Activated CD8-positive, alpha-beta memory T cell treated with anti-CD3 and anti-CD28 coated beads, Interleukin-2, amount 50 U/mL, for 1 hour (primary cell): ENCODE measurements around the gene WWC1.
"Not testable (repeated sequence)": the region's sequence is repeated elsewhere in the genome, so short reads cannot be mapped to it uniquely, and the experiment has no call there.

Experiments used
- DNase-seq: peaks from one replicate; pipeline ENCODE4 v3.0.0-alpha.2; 2020; ENCODE audit errors: extremely low read depth

WWC1 gene

DNA sequence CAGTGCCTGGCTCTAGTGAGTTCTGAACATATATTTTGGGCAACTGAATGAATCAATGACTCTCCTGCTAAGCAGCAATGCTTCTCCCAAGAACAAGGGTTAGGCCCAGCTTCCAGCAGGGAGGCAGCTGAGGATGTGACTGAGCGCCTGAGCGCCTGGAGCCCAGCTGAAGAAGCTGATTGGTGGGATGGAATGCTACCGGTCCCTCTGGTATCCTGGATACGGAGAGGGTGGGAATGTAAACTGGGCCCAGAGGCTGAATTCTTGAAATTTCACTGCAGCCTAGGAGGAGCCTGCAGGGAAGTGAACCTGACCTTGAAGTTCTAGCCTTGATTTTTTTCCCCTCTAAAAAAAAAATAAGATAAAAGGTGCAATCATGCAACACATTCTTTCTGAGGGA, 43.2 kb downstream of the WWC1 start:
- DNase-seq = no peak

DNA sequence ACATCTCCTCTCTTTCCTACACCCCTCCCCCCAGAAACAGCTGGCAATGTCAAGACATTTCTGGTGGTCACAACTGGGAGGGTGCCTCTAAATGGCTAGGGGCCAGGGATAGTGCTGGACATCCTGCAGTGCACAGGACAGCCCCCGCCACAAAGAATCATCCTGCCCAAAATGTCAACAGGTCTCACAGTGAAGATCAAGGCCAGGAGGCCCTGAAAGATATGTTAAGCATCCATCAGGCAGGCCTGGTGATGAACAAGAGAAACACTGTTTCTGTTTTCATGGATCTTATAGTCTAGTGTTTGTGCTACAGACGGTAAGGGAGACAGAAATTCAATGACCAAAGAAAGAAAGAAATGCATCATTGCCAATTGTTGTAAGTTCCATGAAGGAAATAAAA, 45.9 kb downstream of the WWC1 start:
- no peak for DNase-seq

DNA sequence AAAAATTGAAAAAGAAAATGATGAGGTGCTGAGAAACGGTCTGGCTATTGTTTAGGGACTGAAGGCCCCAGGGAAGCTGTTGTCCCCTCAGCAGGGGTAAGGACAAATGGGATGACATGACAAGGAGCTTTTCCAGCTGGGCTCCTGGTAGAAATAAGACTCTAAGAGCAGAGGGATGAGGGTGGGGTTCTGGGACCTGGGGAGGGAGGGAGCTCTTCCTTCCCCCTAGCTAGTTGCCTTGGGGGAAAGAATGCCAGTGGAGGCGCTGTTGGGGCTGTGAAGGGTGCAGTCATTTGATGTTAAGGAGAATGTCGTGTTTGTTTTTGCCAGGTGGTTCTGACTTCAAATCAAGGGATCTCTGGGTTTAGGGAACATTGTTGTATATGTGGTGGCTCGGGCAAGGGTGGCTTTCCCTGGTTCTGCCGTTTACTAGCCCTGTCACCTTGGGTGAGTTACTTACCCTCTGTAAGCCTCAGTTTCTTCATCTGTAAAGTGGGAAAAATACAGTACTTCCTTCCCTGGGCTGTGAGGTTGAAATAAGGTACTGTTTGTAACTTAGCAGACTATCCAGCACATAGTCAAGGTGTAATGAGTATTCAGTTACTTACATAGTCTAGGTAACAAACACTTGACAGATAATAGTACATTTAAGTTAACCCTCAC, 47.8 kb downstream of the WWC1 start:
- DNase-seq = no peak

DNA sequence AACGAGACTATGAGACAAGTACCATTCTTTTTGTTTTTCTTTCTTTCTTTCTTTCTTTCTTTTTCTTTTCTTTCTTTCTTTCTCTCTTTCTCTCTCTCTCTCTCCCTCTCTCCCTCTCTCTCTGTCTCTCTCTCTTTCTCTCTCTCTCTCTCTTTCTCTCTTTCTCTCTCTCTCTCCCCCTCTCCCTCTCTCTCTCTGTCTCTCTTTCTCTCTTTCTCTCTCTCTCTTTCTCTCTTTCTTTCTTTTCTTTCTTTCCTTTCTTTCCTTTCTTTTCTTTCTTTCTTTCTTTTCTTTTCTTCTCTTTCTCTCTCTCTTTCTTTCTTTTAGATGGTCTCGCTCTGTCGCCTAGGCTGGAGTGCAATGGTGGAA, 48.3 kb downstream of the WWC1 start:
- not testable (repeated sequence) for DNase-seq

DNA sequence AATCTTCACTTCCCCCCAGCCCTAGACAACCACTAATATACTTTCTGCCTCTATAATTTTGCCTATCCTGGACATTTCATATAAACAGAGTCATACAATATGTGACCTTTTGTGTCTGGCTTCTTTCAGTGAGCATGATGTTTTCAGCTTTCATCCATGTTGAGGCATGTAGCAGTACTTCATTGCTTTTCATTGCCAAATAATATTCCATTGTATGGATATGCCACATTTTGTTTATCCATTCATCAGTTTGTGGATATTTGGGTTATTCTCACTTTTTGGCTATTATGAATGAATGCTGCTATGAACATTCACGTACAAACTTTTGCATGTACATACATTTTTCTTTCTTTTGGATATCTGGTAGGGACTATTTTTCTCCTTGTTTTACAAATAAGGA, 49.0 kb downstream of the WWC1 start:
- DNase-seq = no peak

DNA sequence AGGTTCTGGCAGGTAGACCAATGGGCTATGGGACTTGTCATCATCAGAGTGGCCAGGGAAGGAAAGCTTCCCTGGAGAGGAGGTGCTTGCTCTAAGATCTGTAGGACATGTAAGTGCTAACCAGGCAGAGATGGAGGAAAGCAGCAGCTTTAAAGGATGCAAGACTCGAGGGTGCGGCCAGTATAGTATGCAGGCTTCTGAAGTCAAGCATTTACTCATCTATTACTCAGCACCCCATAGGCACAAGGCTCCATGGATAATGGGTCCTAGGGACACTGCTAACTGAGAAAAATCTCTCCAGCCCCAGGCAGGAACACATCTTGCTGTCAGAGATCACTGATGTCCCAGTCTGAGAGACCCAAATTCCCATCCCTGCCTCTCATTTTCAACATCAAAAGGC, 49.7 kb downstream of the WWC1 start:
- no peak for DNase-seq

DNA sequence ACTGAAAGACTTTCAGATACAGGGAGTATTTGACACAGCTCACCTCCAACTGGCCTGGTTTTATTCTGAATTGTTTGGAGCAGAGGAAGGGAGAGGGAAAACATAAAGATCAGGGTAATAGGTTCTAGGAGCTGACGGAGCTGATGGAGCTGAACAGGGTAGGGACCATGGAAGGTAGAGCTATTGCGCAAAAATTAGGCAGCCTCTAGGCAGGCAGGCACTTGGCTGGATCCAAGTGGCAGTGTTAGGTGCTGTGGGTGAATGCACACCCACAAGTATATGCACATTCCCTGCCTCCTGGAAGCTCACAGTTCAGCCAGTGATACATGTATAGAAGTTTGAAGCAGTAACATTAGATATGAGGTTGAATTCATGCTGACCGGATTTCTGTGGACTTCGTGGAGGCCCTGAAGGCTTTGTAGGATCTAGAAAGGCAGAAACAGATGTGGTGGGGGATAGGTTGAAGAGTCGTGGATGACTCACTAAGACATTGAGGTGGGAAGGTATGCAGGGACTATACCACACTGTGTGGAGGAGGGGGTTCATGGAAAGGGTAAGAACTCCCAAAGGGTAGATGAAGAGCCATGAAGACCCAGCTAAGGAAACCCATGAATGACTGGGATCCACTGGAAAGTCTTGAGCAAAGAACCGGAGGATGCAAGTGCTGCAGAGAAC, 50.8 kb downstream of the WWC1 start:
- no peak for DNase-seq

DNA sequence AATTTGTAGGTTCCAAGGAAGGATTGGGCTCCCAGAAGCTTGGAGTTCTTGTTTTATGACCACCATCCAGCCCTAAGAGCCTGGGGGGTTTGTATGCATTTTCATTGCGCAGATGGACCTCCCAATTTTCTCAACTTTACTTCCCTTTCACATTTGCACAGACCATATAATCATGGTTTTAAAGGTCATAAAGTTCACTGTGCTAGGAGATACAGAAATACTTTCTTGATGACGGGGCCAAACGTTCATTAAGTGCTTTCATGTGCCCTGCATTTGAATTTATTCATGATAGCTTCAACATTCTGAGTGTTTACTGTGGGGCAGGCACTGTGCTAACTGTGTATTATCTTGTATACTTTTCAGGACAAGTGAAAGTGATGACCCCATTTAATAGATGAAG, 51.5 kb downstream of the WWC1 start:
- DNase-seq = no peak

DNA sequence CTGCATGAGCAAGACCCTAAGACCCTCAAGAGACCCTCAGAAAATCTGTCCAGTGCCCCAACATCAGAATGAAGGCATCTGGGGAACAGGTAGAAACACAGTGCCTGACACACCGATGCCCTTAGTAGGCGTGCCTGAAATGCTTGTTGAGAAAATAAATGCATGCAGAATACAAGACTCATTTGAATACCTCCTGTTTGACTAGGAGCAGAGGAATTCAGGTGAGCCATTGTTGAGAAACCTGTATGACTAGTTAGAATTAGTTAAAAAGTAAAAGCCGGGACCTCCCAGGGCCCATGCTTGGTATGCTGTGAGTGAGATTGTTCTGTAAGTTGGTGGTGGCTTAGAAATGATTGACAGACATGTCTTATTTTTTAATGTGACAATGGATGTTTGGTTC, 55.0 kb downstream of the WWC1 start:
- no peak for DNase-seq

DNA sequence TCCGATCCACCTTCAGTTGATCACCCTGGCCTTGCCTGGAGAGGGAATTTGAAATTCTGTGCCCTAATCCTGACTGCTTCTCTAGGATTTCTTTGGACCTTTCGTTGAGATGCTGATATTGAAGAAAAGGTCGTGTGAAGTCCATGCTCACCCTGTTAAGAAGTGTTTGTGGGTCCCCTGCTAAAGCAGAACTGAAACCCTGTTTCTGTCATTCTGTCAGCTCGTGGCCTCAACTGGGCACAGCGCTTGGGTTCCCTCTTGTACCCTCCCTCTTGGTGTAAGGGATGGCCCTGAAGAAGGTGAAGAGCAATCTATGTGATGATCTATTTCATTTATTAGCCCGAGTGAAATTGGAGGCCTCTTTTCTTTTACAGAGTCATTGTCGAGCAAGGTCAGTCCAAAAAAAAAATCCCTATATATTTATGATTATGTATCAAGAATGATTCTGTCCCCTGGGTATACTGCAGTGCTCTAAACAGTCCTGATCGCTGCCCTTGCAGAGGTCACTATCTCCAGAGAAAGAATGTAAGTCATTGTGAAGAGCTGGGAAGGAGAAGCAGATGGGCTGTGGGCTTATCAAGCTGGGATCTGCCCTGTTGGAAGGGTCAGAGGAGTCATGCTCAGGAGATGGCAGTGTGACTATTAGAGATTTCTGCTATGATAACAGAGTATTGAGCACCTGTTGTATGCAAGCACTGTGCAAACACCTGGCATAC, 56.1 kb downstream of the WWC1 start:
- no peak for DNase-seq

DNA sequence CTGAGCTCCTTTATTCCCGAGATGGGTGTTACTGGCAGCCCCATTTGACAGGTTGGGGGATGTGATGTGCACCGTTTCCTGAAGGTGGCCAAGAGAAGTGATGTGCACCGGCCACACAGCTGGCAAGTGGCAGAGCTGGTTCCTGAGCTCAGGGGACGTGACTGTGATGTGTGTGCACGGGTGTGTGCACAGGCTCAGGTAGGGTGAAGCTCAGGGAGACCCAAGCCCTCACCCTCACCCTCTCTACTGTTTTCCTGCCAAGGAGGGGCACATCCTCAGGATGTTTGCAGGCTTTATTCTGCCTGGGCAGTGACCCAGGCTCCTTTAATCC, 56.6 kb downstream of the WWC1 start:
- DNase-seq = no peak

DNA sequence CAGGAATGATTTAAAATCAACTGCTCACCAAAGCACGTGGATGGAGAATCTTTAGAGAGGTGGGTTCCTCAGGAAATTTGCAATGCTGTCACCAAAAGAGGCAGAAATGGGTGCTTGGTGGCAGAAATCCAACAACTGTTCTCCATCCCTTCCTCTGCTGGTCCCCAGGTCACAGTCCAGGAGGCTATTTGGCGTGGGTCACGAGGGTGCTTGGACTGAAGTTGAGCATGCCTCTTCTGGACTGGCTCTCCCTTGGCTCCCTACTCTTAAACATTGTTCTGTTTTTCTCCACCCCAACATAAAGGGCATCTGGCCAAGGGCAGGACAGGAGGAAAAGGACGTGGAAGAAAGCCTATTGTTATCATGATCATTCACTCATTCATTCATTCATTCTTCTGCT, 58.9 kb downstream of the WWC1 start:
- no peak for DNase-seq

DNA sequence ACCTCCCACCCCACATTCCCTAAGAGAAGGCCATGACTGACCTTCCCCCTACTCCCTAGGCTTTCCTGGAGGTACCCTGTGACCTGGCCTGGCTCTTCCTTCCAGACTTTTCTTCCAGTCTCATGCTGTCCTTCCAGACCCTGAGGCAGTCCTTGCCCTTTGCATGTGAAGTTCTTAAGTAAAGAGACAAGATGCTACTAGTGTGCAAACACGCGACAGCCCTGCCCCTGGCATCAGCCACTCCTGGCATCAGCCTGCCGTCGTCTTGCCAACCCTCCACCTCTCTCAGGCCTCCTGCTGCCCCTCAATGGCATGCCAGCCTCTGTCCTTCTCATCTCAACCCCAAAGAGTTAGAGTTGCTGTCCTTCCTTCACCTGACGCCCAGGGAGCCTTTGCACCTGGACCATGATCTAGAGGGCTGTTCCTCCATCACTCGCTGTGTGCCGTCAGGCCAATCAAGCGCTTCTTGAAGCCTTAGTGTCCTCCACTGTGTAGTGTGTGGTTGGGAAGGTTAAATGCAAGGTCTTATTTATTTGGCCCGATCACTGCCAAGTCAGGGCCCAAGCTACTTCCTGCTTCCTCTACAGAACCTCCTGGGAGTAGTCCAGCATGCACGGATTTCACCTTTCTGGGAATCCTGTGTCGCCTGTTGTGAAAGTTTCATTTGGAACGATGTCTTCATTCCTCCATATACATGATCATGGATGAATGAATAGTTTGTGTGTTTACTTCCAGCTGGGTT, 61.9 kb downstream of the WWC1 start:
- no peak for DNase-seq

DNA sequence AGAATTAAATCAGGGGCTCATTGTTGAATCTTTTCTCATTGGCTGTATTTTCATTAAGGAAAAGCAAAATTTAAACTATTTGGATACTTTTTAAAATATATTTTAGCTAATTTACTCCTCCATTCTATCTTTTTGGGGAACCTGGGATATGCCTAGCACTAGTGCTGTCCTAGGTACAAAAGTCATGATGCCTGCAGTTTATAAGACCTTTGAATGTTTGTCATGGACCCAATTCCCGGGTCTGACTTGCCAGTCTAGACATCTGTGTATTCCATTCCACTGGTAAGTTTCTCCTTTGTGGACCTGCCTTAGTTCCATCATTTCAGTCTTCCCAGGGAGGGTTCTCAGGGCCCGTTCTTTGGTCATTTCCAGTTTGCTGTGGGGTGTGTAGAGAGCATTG, 63.0 kb downstream of the WWC1 start:
- no peak for DNase-seq

DNA sequence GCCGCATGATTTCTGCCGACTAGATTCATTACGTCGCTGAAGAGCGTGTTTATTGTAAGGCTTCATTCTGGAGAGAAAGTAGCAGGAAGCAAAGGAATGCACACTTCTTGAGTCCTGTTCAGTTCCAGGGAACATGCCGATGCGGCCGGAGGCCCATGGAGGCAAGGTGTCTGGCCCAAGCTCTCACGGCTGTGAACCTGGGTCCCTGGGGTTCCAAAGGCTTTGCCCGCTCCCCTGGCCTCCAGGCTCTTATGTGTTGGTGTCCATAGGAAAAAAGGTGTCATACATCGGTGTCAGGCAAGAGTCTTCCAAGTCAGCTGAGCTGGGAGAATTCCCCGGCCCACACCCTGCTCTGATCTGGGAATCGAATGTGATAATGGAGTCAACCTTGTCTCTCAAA, 64.7 kb downstream of the WWC1 start:
- DNase-seq = no peak

DNA sequence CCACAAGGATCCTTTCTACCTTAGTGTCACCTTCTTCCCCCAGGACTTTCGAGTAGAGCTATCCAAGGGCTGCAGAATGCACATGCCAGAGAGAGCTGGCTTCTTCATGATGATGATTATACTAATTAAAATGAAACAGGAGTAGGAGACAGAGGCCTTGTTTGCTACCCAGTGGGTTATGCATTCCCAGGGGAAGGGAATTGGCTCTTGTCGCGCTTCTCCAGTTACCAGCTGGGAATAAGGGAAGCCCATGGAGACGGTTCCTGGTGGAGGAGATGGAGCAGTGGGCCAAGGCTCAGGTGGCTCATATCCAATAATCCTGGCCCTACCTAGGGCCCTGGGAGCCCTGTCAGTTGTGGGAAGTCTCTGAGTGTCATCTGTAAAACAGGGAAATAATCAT, 65.1 kb downstream of the WWC1 start:
- no peak for DNase-seq

DNA sequence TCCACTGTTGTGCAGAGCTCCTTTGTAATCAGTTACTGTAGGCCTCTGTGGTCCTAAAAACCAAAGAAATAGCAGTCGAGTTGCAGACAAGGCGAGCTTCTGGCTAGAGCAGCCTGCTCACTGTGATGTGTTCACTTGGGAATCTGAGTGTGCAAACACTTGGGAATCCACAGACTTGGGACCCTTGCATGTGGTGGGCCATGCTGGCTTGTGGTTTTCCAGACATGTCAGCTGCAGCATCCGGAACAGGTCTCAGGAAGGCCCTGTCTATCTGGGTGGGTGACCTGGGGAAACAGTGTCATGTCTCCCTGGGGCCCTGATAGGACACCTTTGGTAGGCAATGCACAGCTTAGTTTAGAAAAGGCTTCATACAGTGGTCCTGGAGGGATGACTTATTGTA, 66.4 kb downstream of the WWC1 start:
- DNase-seq = no peak

DNA sequence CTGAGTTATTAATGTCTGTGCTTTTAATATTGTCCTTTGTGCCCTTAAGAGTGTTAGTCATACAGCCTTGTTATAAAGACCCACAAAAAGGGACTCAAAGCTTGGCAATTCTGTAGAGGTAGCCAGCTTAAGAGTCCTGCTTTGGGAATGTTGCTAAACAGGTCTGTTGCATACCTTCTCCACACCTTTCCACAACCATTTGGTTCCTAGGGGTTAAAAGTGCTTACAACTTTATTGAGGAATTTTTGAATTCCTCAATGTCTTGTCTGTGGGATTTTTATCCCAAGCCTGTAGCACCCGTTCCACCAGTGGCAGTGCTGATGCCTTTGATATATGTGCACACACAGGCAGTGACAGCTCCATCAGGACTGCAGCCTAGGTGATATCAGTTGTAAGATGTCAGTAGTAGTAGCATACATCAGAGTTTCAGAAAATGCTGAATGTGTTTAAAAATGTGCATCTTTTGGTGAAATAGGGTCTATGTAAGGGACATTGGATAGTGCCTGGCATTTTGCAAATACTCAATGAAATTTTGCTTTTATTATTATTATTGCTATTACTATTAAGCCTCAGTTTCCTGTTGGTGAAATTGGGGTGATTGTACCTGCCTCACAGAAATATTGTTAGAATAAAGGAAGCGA, 68.5 kb downstream of the WWC1 start:
- no peak for DNase-seq

DNA sequence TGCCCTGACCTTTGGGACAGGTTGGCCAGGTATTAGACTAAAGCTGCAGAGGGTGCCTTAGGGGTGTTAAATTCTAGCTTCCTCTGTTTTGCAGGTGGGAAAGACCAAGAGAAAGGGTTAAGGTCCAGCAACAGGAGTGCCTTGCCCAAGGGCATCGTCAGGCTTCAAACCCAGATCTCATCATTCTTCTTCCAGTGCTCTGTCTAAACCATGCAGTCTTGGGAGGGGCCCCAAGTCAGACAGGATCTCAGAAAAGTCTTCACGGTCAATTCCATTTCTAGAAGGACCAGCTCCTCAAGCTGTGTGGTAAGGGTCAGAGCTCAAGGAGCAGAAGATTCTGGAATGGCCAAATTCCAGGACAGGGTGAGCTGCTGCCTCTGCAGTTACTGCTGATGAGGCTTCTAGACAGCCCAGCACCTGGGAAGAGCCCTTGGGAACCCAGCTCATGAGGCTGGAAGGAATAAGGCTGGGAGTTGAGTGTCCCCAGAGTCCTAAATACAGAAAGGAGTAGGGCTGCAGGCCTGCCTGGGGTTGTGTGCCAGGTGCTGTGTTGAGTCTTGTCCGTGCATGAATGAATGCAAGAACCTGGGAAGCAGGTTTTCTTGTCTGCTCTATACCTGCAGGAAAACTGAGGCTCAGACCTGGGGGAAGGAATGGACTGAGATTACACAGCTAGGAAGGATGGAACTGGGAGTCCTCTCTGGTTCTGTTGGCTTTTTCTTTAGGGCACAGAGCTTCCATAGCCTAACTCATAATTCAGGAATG, 69.3 kb downstream of the WWC1 start:
- DNase-seq = no peak

DNA sequence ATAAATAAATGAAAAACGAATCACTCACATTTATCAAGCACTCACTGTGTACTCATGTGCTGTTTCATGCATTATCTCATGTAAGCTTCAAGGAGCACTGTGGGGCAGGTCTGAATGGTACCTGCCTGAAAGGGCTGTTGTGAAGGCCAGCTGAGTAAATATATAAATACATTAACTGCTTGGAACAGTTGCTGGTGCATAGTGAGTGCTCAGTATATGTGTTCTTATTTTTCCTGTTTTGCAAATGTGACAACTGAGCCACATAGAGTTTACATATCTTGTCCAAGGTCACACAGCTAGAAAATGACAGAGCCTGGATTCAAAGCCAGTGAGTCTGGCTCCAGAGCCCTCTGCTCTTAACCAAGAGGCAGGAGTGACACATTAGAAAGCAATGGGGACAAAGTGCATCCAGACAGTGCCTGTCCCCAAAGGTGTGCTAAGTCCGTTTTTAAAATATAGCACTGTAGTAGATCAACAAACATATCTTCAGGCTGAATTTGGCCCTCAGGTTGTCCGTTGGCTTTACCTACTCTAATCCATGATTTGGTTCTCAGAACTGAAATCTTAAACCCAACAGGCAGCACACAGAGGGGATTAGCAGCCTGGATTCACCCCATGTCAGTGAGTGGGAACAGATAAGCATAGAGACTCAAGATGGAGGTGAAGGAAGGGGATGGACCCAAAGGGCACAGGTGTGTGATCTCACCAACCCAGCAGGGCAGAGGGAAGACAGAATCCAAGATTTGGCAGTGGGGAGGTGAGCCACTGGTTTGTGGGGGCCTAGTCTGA, 70.8 kb downstream of the WWC1 start:
- DNase-seq = no peak

DNA sequence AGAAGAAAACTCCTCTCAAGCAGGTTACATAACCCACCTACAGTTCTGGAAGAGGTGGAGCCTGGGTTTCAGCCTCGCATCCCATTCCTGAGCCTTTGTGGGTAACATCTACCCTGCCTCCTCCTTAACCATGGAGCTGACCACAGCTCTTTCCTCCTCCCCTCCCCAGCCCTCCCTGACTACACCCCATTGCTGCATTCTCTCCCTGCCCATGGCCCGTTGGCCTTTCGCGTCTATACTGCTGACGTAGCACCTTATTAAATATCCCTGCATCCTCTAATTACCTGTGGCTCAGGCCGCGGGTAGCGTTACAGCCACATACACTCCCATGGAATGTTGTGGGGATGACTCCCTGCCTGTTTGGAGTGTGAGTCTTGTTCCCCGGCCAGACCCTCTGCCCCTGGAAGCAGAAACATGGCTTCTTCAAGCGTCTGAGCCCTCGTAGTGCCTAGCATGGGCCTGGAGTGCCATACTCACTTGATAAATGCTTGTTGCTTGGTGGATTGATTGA, 72.8 kb downstream of the WWC1 start:
- DNase-seq = no peak
